HG03196 (cell line): ENCODE measurements around the gene EZR.

ENCODE experiments used
- ATAC-seq: cut with Tn5 transposase; IDR thresholded peaks from one replicate; pipeline ENCODE4 v1.9.1; 2021; ENCODE audit not compliant: unreplicated experiment

Gene EZR

GRCh38 chr6:158819213-158819976, at the start of gene EZR:
EZR (minus strand) TSS chr6:158819368; CDS start chr6:158818093, 1,275 bp downstream.
- ATAC-seq = peak; percentile 40

- no peak for ATAC-seq
Measured at GRCh38 chr6:158868122-158868480, 48.9 kb upstream of the EZR start.

GRCh38 chr6:158867381-158868121, 48.4 kb upstream of the EZR start:
- ATAC-seq = no peak

GRCh38 chr6:158865769-158866168, 46.6 kb upstream of the EZR start:
- no peak for ATAC-seq

GRCh38 chr6:158863646-158864045, 44.5 kb upstream of the EZR start:
- ATAC-seq = no peak

- ATAC-seq = no peak
Measured at GRCh38 chr6:158861686-158862381, 42.7 kb upstream of the EZR start.

GRCh38 chr6:158860279-158860865, 41.2 kb upstream of the EZR start:
- ATAC-seq = no peak

GRCh38 chr6:158856261-158856660, 37.1 kb upstream of the EZR start:
- no peak for ATAC-seq

- no peak for ATAC-seq
Measured at GRCh38 chr6:158854214-158855101, 35.3 kb upstream of the EZR start.

- no peak for ATAC-seq
Measured at GRCh38 chr6:158853880-158854213, 34.7 kb upstream of the EZR start.

- peak; percentile 82 for ATAC-seq
Measured at GRCh38 chr6:158853072-158853879, 34.1 kb upstream of the EZR start.

- no peak for ATAC-seq
Measured at GRCh38 chr6:158852312-158853071, 33.3 kb upstream of the EZR start.

GRCh38 chr6:158850807-158851115, 31.6 kb upstream of the EZR start:
- no peak for ATAC-seq

- no peak for ATAC-seq
Measured at GRCh38 chr6:158849899-158850806, 31.0 kb upstream of the EZR start.

- no peak for ATAC-seq
Measured at GRCh38 chr6:158848490-158848895, 29.3 kb upstream of the EZR start.

GRCh38 chr6:158847786-158848185, 28.6 kb upstream of the EZR start:
- no peak for ATAC-seq

GRCh38 chr6:158847012-158847529, 27.9 kb upstream of the EZR start:
- ATAC-seq = no peak
